Lung (tissue), 12 donors: Measurements from ENCODE around the gene ABCA4. TPM values are rescaled to one million over a fixed set of nuclear protein-coding genes. Genes with fewer than 3 reads are reported as not detected.
A peak's percentile ranks its signal among the peaks of the same experiment; 100 is the strongest.

Experiments used
- ATAC-seq: fragments of 200-7000 bp; cut with Tn5 transposase; one replicate; pipeline ENCODE4 v1.9.1; 2020; ENCODE audit warnings: moderate number of reproducible peaks; ENCODE audit not compliant: insufficient read depth, low FRiP score
- DNase-seq, 3 donors: peaks; one replicate each; pipeline ENCODE4 v3.0.0-alpha.2; 2013 to 2017
- H3K27ac ChIP-seq, 2 donors: one replicate each; pipeline ENCODE4 v1.5.1; 2013; ENCODE audit warnings: mild to moderate bottlenecking in 2 of 2, moderate library complexity in 2 of 2, control low read depth in 1 of 2, inconsistent platforms in 1 of 2, low read depth in 1 of 2, low read length in 1 of 2
- H3K27me3 ChIP-seq, 3 donors: one replicate each; pipeline ENCODE4 v1.5.1; 2013; ENCODE audit warnings: low read length in 2 of 3; ENCODE audit not compliant: control insufficient read depth in 3 of 3, insufficient read depth in 3 of 3
- H3K36me3 ChIP-seq, 4 donors: one replicate each; pipeline ENCODE4 v1.5.1; 2013; ENCODE audit warnings: low read length in 4 of 4, mild to moderate bottlenecking in 1 of 4, moderate library complexity in 1 of 4; ENCODE audit not compliant: control insufficient read depth in 4 of 4, insufficient read depth in 4 of 4
- H3K4me1 ChIP-seq, 5 donors: one replicate each; pipeline ENCODE4 v1.5.1; 2013; ENCODE audit warnings: low read length in 5 of 5, mild to moderate bottlenecking in 2 of 5, moderate library complexity in 1 of 5; ENCODE audit not compliant: control insufficient read depth in 5 of 5, insufficient read depth in 5 of 5
- H3K4me3 ChIP-seq: one replicate; pipeline ENCODE4 v1.5.1; 2013; ENCODE audit warnings: mild to moderate bottlenecking, control low read depth, moderate library complexity
- H3K9ac ChIP-seq, 2 donors: one replicate each; pipeline ENCODE4 v1.5.1; 2013; ENCODE audit warnings: low read length in 2 of 2, control low read depth in 1 of 2; ENCODE audit not compliant: insufficient read depth in 1 of 2
- H3K9me3 ChIP-seq, 4 donors: one replicate each; pipeline ENCODE4 v1.5.1; 2013; ENCODE audit warnings: low read length in 3 of 4, mild to moderate bottlenecking in 1 of 4, moderate library complexity in 1 of 4; ENCODE audit not compliant: control insufficient read depth in 4 of 4, insufficient read depth in 3 of 4
- WGBS, 2 donors: extraction: QIAGEN DNeasy Blood & Tissue Kit; methylation state at CpG; one replicate each; pipeline ENCODE4 v1.1.7; 2013; 5-methylcytosine and 5-hydroxymethylcytosine counted together
- polyA plus RNA-seq, 2 donors: library from polyadenylated mRNA; stranded (reverse); fragments of 200-250 nt; gene quantifications; one replicate each; pipeline ENCODE4 v1.2.1, GENCODE V29; 2013
- total RNA-seq, 2 donors: library from RNA; depleted of rRNA in 1 of 2; stranded (reverse); fragments of >200 nt in 1 of 2; gene quantifications; one replicate each; pipeline ENCODE4 v1.2.1, GENCODE V29; 2014 to 2021
- TF ChIP-seq, protein P1 (sequence below): IDR thresholded peaks from 2 replicates; pipeline ENCODE4 v1.5.1; 2012; ENCODE audit warnings: mild to moderate bottlenecking; ENCODE audit errors: control extremely low read depth, extremely low read depth
- donor health status: control.
- donor health status: control.
- donor health status: Bipolar disorder and iron deficiency.
- donor health status: healthy.
- donor health status: DM: yes; HTN: yes; CAD: no.

ABCA4 gene
- total and polyA plus RNA-seq, 4 donors = 0.21 to 1.0 (median 0.67) TPM

DNA sequence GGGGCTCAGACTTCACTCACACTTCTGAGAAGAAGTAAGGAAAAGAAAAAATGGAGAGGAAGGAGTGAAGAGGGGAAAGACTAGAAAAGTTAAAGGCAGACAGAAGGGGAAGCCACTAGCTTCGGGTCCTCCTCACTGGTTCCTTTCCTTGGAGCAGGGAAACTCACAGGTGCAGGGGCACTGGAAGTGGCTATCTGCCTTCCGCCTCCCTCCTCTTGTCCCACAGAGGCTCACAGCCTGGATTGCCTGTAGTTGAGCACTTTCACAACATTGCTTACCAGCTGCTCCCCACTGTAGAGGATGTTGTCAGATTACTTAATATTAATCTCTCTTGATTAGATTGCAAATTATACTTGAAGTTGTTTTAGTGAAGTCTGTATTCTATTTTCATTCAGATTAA is 21.6 kb upstream of the ABCA4 start:
- ATAC-seq = no peak

DNA sequence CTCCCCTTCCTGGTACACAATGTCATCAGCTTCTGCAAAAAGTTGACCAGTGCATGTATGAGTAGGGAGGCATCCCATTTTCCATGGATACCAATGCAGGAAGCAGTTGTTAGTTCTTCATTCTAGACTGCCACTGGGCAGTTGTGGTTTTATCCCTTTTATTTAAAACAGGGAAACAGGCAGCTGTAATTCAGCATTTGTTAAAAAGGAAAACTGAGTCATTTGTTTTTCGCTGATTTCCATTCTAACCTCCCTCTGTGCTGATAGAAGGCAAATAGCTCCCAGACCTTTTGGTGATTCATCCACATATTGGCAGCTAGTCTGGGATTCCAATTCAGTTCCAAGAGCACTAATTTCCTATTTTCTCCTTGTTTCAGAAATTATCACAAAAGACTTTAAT is 21.1 kb upstream of the ABCA4 start:
- Histone ChIP-seq H3K27ac (no peak overlapping the region), H3K36me3 (no peaks in the 10 kb centered on the region), H3K4me3 (no peak overlapping the region), H3K9me3 (no peaks in the 10 kb centered on the region), H3K9ac (no peak overlapping the region), H3K27me3 (no peaks in the 10 kb centered on the region), H3K4me1 (peaks cover 0 to 3% (median 0%) of the 10 kb centered on the region in 5 donors)
- TF ChIP-seq, protein P1, sequence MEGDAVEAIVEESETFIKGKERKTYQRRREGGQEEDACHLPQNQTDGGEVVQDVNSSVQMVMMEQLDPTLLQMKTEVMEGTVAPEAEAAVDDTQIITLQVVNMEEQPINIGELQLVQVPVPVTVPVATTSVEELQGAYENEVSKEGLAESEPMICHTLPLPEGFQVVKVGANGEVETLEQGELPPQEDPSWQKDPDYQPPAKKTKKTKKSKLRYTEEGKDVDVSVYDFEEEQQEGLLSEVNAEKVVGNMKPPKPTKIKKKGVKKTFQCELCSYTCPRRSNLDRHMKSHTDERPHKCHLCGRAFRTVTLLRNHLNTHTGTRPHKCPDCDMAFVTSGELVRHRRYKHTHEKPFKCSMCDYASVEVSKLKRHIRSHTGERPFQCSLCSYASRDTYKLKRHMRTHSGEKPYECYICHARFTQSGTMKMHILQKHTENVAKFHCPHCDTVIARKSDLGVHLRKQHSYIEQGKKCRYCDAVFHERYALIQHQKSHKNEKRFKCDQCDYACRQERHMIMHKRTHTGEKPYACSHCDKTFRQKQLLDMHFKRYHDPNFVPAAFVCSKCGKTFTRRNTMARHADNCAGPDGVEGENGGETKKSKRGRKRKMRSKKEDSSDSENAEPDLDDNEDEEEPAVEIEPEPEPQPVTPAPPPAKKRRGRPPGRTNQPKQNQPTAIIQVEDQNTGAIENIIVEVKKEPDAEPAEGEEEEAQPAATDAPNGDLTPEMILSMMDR = no peak
- ATAC-seq (no peak), DNase-seq (no peak)
- 82 to 93% methylated on average over 1 of the region's 1 CpG for WGBS, 2 donors

More for the DNA sequence above, 21.6 kb upstream of the ABCA4 start:
- H3K27me3 ChIP-seq = no peaks in the 10 kb centered on the region
- H3K27ac ChIP-seq = peak overlapping the region in 1 of 2 donors; percentile 29
- no peak overlapping the region for H3K4me3 ChIP-seq
- H3K36me3 ChIP-seq = no peaks in the 10 kb centered on the region
- peaks cover 0 to 3% (median 0%) of the 10 kb centered on the region in 5 donors for H3K4me1 ChIP-seq
- no peak for DNase-seq
- no peaks in the 10 kb centered on the region for H3K9me3 ChIP-seq
- TF ChIP-seq, protein P1 = no peak
- WGBS, 2 donors = 71 to 73% methylated on average over 2 of the region's 2 CpGs
- no peak overlapping the region for H3K9ac ChIP-seq

DNA sequence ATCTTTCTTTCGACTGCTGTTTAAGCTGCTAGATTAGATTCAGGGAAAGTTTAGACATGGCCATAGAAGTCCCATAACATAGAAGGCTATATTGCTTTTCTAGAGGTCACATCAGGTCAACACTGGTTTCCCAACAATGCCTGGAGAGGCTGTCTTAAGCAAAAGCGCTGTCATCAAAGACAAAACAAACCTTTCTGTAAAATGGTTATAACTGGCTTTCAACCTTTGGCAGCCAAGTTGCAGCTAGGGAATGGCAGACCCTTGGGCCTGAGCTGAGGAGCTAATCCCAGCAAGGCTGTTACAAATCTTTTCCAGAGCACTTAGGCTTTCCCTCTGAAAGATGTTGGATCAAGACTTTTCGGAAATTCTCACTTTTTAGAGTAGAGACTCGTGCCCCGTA is 11.2 kb upstream of the ABCA4 start:
- DNase-seq = no peak
- no peak for ATAC-seq
- H3K4me3 ChIP-seq = no peak overlapping the region
- no peak overlapping the region for H3K9ac ChIP-seq
- H3K27me3 ChIP-seq = no peaks in the 10 kb centered on the region
- H3K4me1 ChIP-seq = no peaks in the 10 kb centered on the region
- no peaks in the 10 kb centered on the region for H3K36me3 ChIP-seq
- TF ChIP-seq, protein P1 = no peak
- H3K27ac ChIP-seq = no peak overlapping the region
- WGBS, 2 donors = 96% methylated on average over 5 of the region's 5 CpGs
- peaks cover 0 to 2% (median 0%) of the 10 kb centered on the region in 4 donors for H3K9me3 ChIP-seq
